GM19395 (cell line): ENCODE data around the gene CSH2.
"Not testable (repeated sequence)": the region's sequence is repeated elsewhere in the genome, so short reads cannot be mapped to it uniquely, and the experiment has no call there.

Source experiments
- ATAC-seq: cut with Tn5 transposase; IDR thresholded peaks from one replicate; pipeline ENCODE4 v1.9.1; 2021; ENCODE audit warnings: mild to moderate bottlenecking, moderate library complexity; ENCODE audit not compliant: unreplicated experiment

CSH2 gene

GRCh38 chr17:63896524-63897354 is 23.3 kb upstream of the CSH2 start, which contains the start of gene CSH1:
Gene CSH1, minus strand, starts transcription at chr17:63896574. Its CDS starts 63 bp downstream, at chr17:63896511.
- ATAC-seq, result not testable (repeated sequence)

- not testable (repeated sequence) for ATAC-seq
Measured at GRCh38 chr17:63894821-63895220, 21.3 kb upstream of the CSH2 start.

- ATAC-seq, result not testable (repeated sequence)
Measured at GRCh38 chr17:63894021-63894420, 20.5 kb upstream of the CSH2 start.

GRCh38 chr17:63892316-63893037 is 19.0 kb upstream of the CSH2 start:
- ATAC-seq, result not testable (repeated sequence)

GRCh38 chr17:63889026-63889848 is 15.8 kb upstream of the CSH2 start:
- ATAC-seq, result not testable (repeated sequence)

DNA sequence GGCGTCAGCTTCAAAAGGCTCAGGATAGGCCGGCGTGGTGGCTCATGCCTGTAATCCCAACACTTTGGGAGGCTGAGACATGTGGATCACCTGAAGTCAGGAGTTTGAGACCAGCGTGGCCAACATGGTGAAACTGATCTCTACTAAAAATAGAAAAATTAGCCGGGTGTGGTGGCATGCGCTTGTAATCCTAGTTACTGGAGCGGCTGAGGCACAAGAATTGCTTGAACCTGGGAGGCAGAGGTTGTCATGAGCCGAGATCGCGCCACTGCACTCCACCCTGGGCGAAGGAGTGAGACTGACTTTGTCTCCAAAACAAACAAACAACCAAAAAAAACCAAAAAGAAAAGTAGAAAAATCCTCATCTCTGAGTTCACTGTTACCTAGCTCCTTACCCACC is 11.6 kb upstream of the CSH2 start:
- not testable (repeated sequence) for ATAC-seq

DNA sequence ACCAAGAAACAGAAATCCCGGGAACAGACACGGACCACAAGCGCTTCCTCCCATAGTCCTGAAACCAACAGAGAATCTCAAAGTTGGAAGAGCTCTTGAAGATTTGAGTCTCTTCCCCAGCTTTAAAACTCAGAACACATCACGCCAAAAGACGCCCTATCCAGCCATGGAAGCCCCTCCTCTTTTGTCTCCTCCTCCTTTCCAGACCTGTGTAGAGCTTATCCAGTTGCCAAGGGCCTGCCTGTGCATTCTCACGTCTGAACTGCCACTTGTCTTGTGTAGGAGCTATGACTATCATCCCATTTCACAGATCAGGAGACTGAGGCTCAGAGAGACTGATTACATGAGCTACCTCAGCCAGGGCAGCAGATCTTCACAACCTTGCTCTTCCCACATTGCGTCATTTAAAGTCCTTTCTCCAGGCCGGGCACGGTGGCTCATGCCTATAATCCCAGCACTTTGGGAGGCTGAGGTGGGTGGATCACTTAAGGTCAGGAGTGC is 9.2 kb upstream of the CSH2 start:
- not testable (repeated sequence) for ATAC-seq

GRCh38 chr17:63881935-63882601 is 8.6 kb upstream of the CSH2 start, which contains the start of gene GH2:
Gene GH2, minus strand, starts transcription at chr17:63881944. Its CDS starts 143 bp downstream, at chr17:63881801.
- ATAC-seq, result no peak

- not testable (repeated sequence) for ATAC-seq
Measured at GRCh38 chr17:63881337-63881736, 7.9 kb upstream of the CSH2 start.

DNA sequence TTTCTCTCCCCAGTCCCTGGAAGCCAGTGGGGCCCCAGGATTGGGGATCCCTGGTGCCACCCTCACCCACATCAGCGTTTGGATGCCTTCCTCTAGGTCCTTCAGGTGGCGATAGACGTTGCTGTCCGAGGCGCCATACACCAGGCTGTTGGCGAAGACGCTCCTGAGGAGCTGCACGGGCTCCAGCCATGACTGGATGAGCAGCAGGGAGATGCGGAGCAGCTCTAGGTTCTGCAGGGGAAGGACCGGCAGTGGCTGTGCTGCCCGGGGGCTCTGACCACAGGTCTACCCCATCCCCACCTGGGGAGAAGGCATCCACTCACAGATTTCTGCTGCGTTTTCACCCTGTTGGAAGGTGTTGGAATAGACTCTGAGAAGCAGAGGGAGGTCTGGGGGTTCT is 7.2 kb upstream of the CSH2 start:
- no peak for ATAC-seq

GRCh38 chr17:63878413-63878812 is 4.9 kb upstream of the CSH2 start:
- not testable (repeated sequence) for ATAC-seq

- not testable (repeated sequence) for ATAC-seq
Measured at GRCh38 chr17:63874693-63875092, 1.2 kb upstream of the CSH2 start.

- ATAC-seq, result not testable (repeated sequence)
Measured at GRCh38 chr17:63874061-63874626, 667 bp upstream of the CSH2 start.

DNA sequence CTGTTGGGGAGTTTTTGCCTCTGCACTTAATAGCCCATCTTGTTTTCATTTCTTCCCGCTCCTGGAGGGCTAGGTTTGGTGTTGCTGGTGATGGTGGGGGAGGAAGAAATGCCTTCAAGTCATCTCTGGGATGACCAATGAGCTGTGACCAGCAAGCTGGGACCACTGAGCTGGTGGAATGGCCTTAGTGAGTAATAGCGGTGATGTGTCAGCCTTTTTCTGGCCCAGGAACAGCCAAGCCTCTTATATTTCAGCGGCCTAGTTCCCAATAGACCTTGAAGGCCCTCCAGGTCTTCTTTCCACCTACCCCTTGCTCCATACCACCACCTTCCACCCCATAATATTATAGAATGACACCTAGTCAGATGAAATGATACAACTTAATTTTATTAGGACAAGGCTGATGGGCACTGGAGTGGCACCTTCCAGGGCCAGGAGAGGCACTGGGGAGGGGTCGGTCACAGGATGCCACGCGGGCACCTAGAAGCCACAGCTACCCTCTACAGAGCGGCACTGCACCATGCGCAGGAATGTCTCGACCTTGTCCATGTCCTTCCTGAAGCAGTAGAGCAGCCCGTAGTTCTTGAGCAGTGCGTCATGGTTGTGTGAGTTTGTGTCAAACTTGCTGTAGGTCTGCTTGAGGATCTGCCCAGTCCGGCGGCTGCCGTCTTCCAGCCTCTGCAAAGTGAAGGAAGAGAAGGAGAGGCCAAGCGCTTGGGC is 1.7 kb downstream of the CSH2 start:
- ATAC-seq, result not testable (repeated sequence)

GRCh38 chr17:63870292-63870665 is 3.2 kb downstream of the CSH2 start:
- not testable (repeated sequence) for ATAC-seq

DNA sequence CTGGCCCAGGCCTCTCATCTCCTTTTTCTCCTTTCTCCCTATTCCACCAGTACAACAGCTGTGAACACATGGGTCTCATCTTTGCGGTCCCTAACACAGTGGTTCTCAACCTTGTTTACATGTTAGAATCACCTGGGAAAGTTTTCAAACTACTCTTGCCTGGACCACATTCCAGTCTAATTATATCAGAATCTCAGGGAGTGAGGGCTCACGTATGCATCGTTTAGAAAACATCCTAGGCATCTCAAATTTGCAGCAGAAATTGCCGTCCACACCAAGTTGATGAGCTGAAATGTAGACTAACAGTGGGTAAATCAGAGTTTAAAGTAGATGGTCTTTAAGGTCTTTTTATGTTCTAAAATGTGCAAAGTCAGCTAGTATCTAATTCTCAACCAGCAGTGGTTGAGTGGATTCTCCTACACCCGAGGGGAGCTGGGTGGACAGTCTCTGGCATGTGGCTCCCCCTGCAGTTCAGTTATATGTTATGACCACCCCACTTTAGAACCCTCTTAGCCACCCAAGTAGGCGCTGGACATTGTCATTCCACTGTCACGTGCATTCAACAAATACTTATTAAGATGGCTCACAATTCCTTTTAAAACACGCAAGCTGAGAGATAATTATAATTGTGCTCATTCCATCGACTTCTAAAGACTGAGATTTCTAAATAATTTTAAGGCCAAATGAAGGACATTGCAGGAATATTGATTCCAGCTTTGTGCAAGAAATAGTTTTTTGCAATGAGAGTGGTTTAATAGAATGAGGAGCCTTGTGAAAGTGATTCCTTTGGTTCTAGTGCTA is 3.8 kb downstream of the CSH2 start:
- not testable (repeated sequence) for ATAC-seq

DNA sequence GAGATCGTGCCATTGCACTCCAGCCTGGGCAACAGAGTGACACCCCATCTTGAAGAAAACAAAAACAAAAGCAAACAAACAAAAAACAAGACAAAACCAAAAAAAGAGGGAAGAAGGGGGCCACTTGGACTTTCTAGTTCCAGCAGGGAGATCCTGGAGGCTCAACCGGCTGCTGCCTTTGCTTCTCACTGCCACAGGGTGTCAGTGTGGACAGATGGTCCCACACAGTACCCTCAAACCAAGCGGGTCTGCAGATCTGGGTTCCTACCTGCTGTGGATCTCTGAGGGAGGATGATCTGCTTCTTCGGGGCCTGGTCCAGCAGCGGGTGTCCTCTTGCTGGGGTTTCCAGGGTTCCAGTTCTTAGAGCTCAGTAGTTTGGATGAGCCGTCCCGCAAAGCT is 6.9 kb downstream of the CSH2 start:
- not testable (repeated sequence) for ATAC-seq

GRCh38 chr17:63859257-63859656 is 14.2 kb downstream of the CSH2 start:
- no peak for ATAC-seq
